H1 (cell line): ENCODE results near the gene SGCD. TPM values are rescaled to one million over a fixed set of nuclear protein-coding genes. Genes with fewer than 3 reads are reported as not detected.

ENCODE experiments used
- CTCF ChIA-PET: fragments of 300-600 bp; sonication (Branson Sonifier 250); formaldehyde crosslinking; loops from one replicate; lab custom pipeline; 2021; ENCODE audit not compliant: partially characterized antibody; lab: Charles Lee
- POLR2A ChIA-PET: fragments of 300-600 bp; sonication (Branson Sonifier 250); formaldehyde crosslinking; loops from one replicate; lab custom pipeline; 2021; ENCODE audit warnings: inconsistent platforms; ENCODE audit not compliant: partially characterized antibody; lab: Charles Lee
- DNase-seq, 2 experiments: peaks; one replicate each; pipeline versions ENCODE4 v3.0.0 to v3.0.0-alpha.2; 2010 to 2022; ENCODE audit warnings: low spot score in 2 of 2, low read depth in 1 of 2, mixed read lengths in 1 of 2
- FAIRE-seq: peaks from 2 replicates; lab custom pipeline; 2011; peaks lifted over from hg19 to GRCh38; lab: Jason Lieb, UNC
- H2AFZ ChIP-seq: 2 replicates; pipeline ENCODE4 v1.8.1; 2012; ENCODE audit warnings: low read length, inconsistent platforms
- H2AK5ac ChIP-seq: 2 replicates; pipeline ENCODE4 v1.6.1; 2013; ENCODE audit warnings: low read depth, low read length
- H2BK120ac ChIP-seq: replicated peaks from 2 replicates; pipeline ENCODE3; 2013; ENCODE audit warnings: low read depth, low read length, inconsistent platforms
- H2BK12ac ChIP-seq: 2 replicates; pipeline ENCODE4 v1.6.1; 2013; ENCODE audit warnings: low read depth, low read length
- H2BK15ac ChIP-seq: 2 replicates; pipeline ENCODE4 v1.6.1; 2013; ENCODE audit warnings: low read length
- H2BK20ac ChIP-seq: 2 replicates; pipeline ENCODE4 v1.6.1; 2013; ENCODE audit warnings: low read length
- H2BK5ac ChIP-seq: 2 replicates; pipeline ENCODE4 v1.6.1; 2013; ENCODE audit warnings: low read depth, low read length
- H3K14ac ChIP-seq: 2 replicates; pipeline ENCODE4 v1.6.1; 2013; ENCODE audit warnings: inconsistent platforms; ENCODE audit not compliant: insufficient read length
- H3K18ac ChIP-seq: 2 replicates; pipeline ENCODE4 v1.6.1; 2013; ENCODE audit warnings: low read length; ENCODE audit errors: extremely low read depth
- H3K23ac ChIP-seq: 2 replicates; pipeline ENCODE4 v1.6.1; 2013; ENCODE audit warnings: inconsistent platforms; ENCODE audit not compliant: insufficient read length
- H3K23me2 ChIP-seq: 2 replicates; pipeline ENCODE4 v1.6.1; 2013; ENCODE audit warnings: low read depth, low read length
- H3K27ac ChIP-seq: 2 replicates; pipeline ENCODE4 v1.6.1; 2011; ENCODE audit warnings: low read depth, low read length, inconsistent platforms
- H3K27me3 ChIP-seq, 4 experiments: replicated peaks in 1 of 4; 1 replicate in 1 of 4; 2 replicates in 3 of 4; pipeline versions ENCODE4 v1.6.1 to v1.8.1; 2011 to 2013; ENCODE audit warnings: low read length in 3 of 4, mild to moderate bottlenecking in 3 of 4, inconsistent platforms in 2 of 4, mixed read lengths in 2 of 4, moderate library complexity in 1 of 4; ENCODE audit not compliant: control insufficient read depth in 3 of 4, insufficient read depth in 3 of 4; ENCODE audit errors: extremely low read depth in 1 of 4
- H3K36me3 ChIP-seq, 4 experiments: 2 replicates each; pipeline versions ENCODE4 v1.6.1 to v1.8.1; 2011 to 2013; ENCODE audit warnings: mild to moderate bottlenecking in 4 of 4, low read length in 3 of 4, moderate library complexity in 2 of 4, control low read depth in 1 of 4, inconsistent platforms in 1 of 4; ENCODE audit not compliant: insufficient read depth in 4 of 4, control insufficient read depth in 2 of 4
- H3K4ac ChIP-seq: replicated peaks from 2 replicates; pipeline ENCODE3; 2013; ENCODE audit warnings: low read length, low read depth, mixed read lengths, inconsistent platforms; ENCODE audit not compliant: insufficient read length
- H3K4me1 ChIP-seq, 4 experiments: replicated peaks in 1 of 4; 1 replicate in 1 of 4; 2 replicates in 3 of 4; pipeline versions ENCODE4 v1.6.1 to v1.8.1; 2011 to 2013; ENCODE audit warnings: low read length in 3 of 4, inconsistent platforms in 2 of 4, mixed read lengths in 1 of 4; ENCODE audit not compliant: insufficient read depth in 4 of 4, control insufficient read depth in 3 of 4
- H3K4me2 ChIP-seq, 2 experiments: 2 replicates each; pipeline versions ENCODE4 v1.6.1 to v1.8.1; 2011 to 2013; ENCODE audit warnings: low read depth in 2 of 2, low read length in 2 of 2, control low read depth in 1 of 2, inconsistent platforms in 1 of 2, mild to moderate bottlenecking in 1 of 2; ENCODE audit not compliant: insufficient read depth in 1 of 2
- H3K4me3 ChIP-seq, 4 experiments: fragments of 200-600, 300-600 bp in 1 of 4; sonication (generic), shearing (Covaris generic), sonication (Bioruptor Twin) in 1 of 4; 2 replicates each; pipeline versions ENCODE4 v1.5.1 to v1.8.1; 2011 to 2016; ENCODE audit warnings: low read length in 4 of 4, low read depth in 3 of 4, control low read depth in 2 of 4, inconsistent platforms in 2 of 4, mild to moderate bottlenecking in 2 of 4, mixed read lengths in 1 of 4, moderate library complexity in 1 of 4; ENCODE audit not compliant: insufficient read depth in 2 of 4; ENCODE audit errors: extremely low read depth in 1 of 4
- H3K56ac ChIP-seq: replicated peaks from 2 replicates; pipeline ENCODE3; 2013; ENCODE audit warnings: low read depth, mild to moderate bottlenecking, mixed read lengths, low read length, inconsistent platforms; ENCODE audit not compliant: insufficient read length
- H3K79me1 ChIP-seq: 2 replicates; pipeline ENCODE4 v1.6.1; 2013; ENCODE audit warnings: low read depth, low read length, control low read depth
- H3K79me2 ChIP-seq, 2 experiments: 2 replicates each; pipeline versions ENCODE4 v1.6.1 to v1.8.1; 2012 to 2013; ENCODE audit warnings: low read length in 2 of 2, mild to moderate bottlenecking in 2 of 2, inconsistent platforms in 1 of 2; ENCODE audit not compliant: insufficient read depth in 2 of 2, control insufficient read depth in 1 of 2
- H3K9ac ChIP-seq, 4 experiments: replicated peaks in 1 of 4; 1 replicate in 1 of 4; 2 replicates in 3 of 4; pipeline versions ENCODE4 v1.6.1 to v1.8.1; 2011 to 2013; ENCODE audit warnings: low read depth in 3 of 4, low read length in 3 of 4, control low read depth in 2 of 4, mild to moderate bottlenecking in 2 of 4, moderate library complexity in 2 of 4, inconsistent platforms in 1 of 4; ENCODE audit errors: extremely low read depth in 1 of 4
- H3K9me3 ChIP-seq, 2 experiments: 2 replicates each; pipeline versions ENCODE4 v1.6.1 to v1.8.1; 2012 to 2013; ENCODE audit warnings: mild to moderate bottlenecking in 2 of 2, moderate library complexity in 2 of 2, control low read depth in 1 of 2, inconsistent platforms in 1 of 2, low read depth in 1 of 2, low read length in 1 of 2, mixed read lengths in 1 of 2; ENCODE audit not compliant: insufficient read depth in 2 of 2
- H4K20me1 ChIP-seq, 2 experiments: replicated peaks in 1 of 2; 2 replicates each; pipeline versions ENCODE3 to v1.8.1; 2011 to 2013; ENCODE audit warnings: inconsistent platforms in 2 of 2, low read length in 2 of 2, mild to moderate bottlenecking in 1 of 2; ENCODE audit not compliant: insufficient read depth in 2 of 2, control insufficient read depth in 1 of 2
- H4K5ac ChIP-seq: 2 replicates; pipeline ENCODE4 v1.6.1; 2013; ENCODE audit warnings: low read length, low read depth, mixed read lengths, inconsistent platforms; ENCODE audit not compliant: insufficient read length
- H4K8ac ChIP-seq: 2 replicates; pipeline ENCODE4 v1.8.0; 2013; ENCODE audit warnings: mild to moderate bottlenecking, moderate library complexity, low read length, inconsistent platforms; ENCODE audit not compliant: insufficient read depth; ENCODE audit errors: extremely low read depth
- H4K91ac ChIP-seq: replicated peaks from 2 replicates; pipeline ENCODE3; 2013; ENCODE audit warnings: low read length, mixed read lengths, inconsistent platforms; ENCODE audit not compliant: insufficient read length
- ATF2 ChIP-seq: IDR thresholded peaks from 2 replicates; pipeline ENCODE4 v1.6.1; 2012; ENCODE audit warnings: low read length, inconsistent platforms
- BACH1 ChIP-seq: IDR thresholded peaks from 2 replicates; pipeline ENCODE4 v1.6.1; 2012; ENCODE audit warnings: low read length, improper control_type of control experiment
- CHD1 ChIP-seq: IDR thresholded peaks from 2 replicates; pipeline ENCODE4 v1.6.1; 2012; ENCODE audit warnings: low read depth, low read length, improper control_type of control experiment
- CHD2 ChIP-seq: IDR thresholded peaks from 2 replicates; pipeline ENCODE4 v1.6.1; 2012; ENCODE audit warnings: low read length, improper control_type of control experiment
- CTCF ChIP-seq, 3 experiments: IDR thresholded peaks; 1 replicate in 2 of 3; 2 replicates in 1 of 3; pipeline versions ENCODE4 v1.5.1 to v1.6.1; 2011; ENCODE audit warnings: low read length in 3 of 3, mild to moderate bottlenecking in 3 of 3, inconsistent platforms in 2 of 3, low read depth in 1 of 3, moderate library complexity in 1 of 3; ENCODE audit not compliant: insufficient read depth in 1 of 3; ENCODE audit errors: control extremely low read depth in 1 of 3
- EGR1 ChIP-seq: IDR thresholded peaks from 2 replicates; pipeline ENCODE4 v1.6.1; 2011; ENCODE audit warnings: low read depth, low read length, borderline replicate concordance
- KDM1A ChIP-seq: fragments of 200-600, 300-600 bp; sonication (generic); IDR thresholded peaks from 2 replicates; pipeline ENCODE4 v1.7.1; 2016; ENCODE audit warnings: mild to moderate bottlenecking, low read length, borderline replicate concordance
- KDM5A ChIP-seq: fragments of 200-600 bp; IDR thresholded peaks from 2 replicates; pipeline ENCODE4 v1.7.1; 2012; ENCODE audit warnings: mild to moderate bottlenecking, low read length, inconsistent platforms, mixed read lengths
- MAFK ChIP-seq: IDR thresholded peaks from 2 replicates; pipeline ENCODE4 v1.6.1; 2012; ENCODE audit warnings: low read depth, mild to moderate bottlenecking, improper control_type of control experiment, low read length
- POLR2A ChIP-seq, 2 experiments: IDR thresholded peaks; 1 replicate in 1 of 2; 2 replicates in 1 of 2; pipeline ENCODE4 v1.6.1; 2011; ENCODE audit warnings: low read depth in 2 of 2, low read length in 2 of 2, mild to moderate bottlenecking in 2 of 2; ENCODE audit errors: control extremely low read depth in 1 of 2
- TAF1 ChIP-seq: IDR thresholded peaks from 2 replicates; pipeline ENCODE4 v1.6.1; 2011; ENCODE audit warnings: mild to moderate bottlenecking, low read depth, low read length
- TAF7 ChIP-seq: optimal IDR thresholded peaks from 2 replicates; pipeline ENCODE3; 2011; ENCODE audit warnings: low read depth, mild to moderate bottlenecking, inconsistent platforms, low read length, moderate library complexity, borderline replicate concordance
- TBP ChIP-seq: IDR thresholded peaks from 2 replicates; pipeline ENCODE4 v1.6.1; 2011; ENCODE audit warnings: low read depth, low read length, improper control_type of control experiment
- polyA plus RNA-seq, 7 experiments: library from polyadenylated mRNA; depleted of rRNA in 3 of 7; stranded (reverse) in 5 of 7; unstranded in 2 of 7; fragments of >200 nt in 5 of 7; fragments of 200-250 nt in 2 of 7; gene quantifications; 1 replicate in 5 of 7; 2 replicates in 1 of 7; 4 replicates in 1 of 7; pipeline versions ENCODE4 v1.2.1 to v1.2.3, GENCODE V29; 2011 to 2013; ENCODE audit warnings: missing spikeins in 2 of 7, mixed read lengths in 2 of 7
- total RNA-seq: library from RNA; stranded (reverse); fragmentation: NEBNext Ultra II Directional; extraction: Animal tissue kit (Norgen Biotek cat#: 25700); gene quantifications from 2 replicates; pipeline ENCODE4 v1.2.1, GENCODE V29; 2021

The SGCD gene
- total and polyA plus RNA-seq, 2 of the 8 experiments (the other 6 are each of a cell fraction or from before 2014, with no cell fraction given): 0.04 to 0.08 TPM

GRCh38 chr5:156675395-156675794 lies 348.4 kb downstream of the SGCD start:
- Histone ChIP-seq H3K4me1 (peaks cover 0 to 4% (median 0%) of the 10 kb centered on the region in 4 experiments; a peak in 1 of 7 replicates), H2AFZ (no peak overlapping the region), H4K20me1 (no peaks in the 10 kb centered on the region), H3K36me3 (no peaks in the 10 kb centered on the region), H3K23me2 (no peaks in the 10 kb centered on the region), H3K23ac (no peak overlapping the region), H3K9me3 (no peaks in the 10 kb centered on the region), H2BK120ac (no peak overlapping the region), H3K56ac (no peak overlapping the region), H4K5ac (no peak overlapping the region), H2BK12ac (no peak overlapping the region), H2AK5ac (no peak overlapping the region), H4K91ac (no peak overlapping the region), H2BK20ac (no peak overlapping the region), H3K4me2 (no peak overlapping the region), H2BK5ac (no peak overlapping the region), H3K18ac (no peak overlapping the region), H3K4ac (no peak overlapping the region), H3K27ac (no peak overlapping the region), H3K27me3 (no peaks in the 10 kb centered on the region), H3K79me1 (no peaks in the 10 kb centered on the region), H2BK15ac (no peak overlapping the region), H3K9ac (no peak overlapping the region), H3K79me2 (no peaks in the 10 kb centered on the region), H3K4me3 (no peak overlapping the region), H3K14ac (no peak overlapping the region), H4K8ac (no peak overlapping the region)
- POLR2A ChIA-PET: no interaction called here
- DNase-seq (no peak), FAIRE-seq (no peak)
- CTCF ChIA-PET: no interaction called here
- TF ChIP-seq KDM5A: no peak
- TF ChIP-seq CHD2: no peak
- no peak for TF ChIP-seq POLR2A (IDR thresholded peaks at IDR 0.05; ENCODE audit: control extremely low read depth in 1 of 2, low read depth in 2 of 2, low read length in 2 of 2)
- no peak for TF ChIP-seq BACH1
- no peak for TF ChIP-seq EGR1
- TF ChIP-seq CHD1: no peak
- no peak for TF ChIP-seq MAFK
- TF ChIP-seq TAF7: no peak
- no peak for TF ChIP-seq TAF1
- TF ChIP-seq CTCF (IDR thresholded peaks at IDR 0.05; ENCODE audit: control extremely low read depth in 1 of 3, insufficient read depth in 1 of 3, low read depth in 1 of 3, low read length in 3 of 3): no peak
- TF ChIP-seq ATF2: no peak
- TF ChIP-seq KDM1A: no peak
- TF ChIP-seq TBP: no peak
